Activated T-cell treated with anti-CD3 and anti-CD28 coated beads for 1 hour (primary cell): ENCODE data around the gene TINAG.

ENCODE experiments used
- DNase-seq: peaks from one replicate; pipeline ENCODE4 v3.0.0-alpha.2; 2020; ENCODE audit warnings: low read depth

Gene TINAG

DNA sequence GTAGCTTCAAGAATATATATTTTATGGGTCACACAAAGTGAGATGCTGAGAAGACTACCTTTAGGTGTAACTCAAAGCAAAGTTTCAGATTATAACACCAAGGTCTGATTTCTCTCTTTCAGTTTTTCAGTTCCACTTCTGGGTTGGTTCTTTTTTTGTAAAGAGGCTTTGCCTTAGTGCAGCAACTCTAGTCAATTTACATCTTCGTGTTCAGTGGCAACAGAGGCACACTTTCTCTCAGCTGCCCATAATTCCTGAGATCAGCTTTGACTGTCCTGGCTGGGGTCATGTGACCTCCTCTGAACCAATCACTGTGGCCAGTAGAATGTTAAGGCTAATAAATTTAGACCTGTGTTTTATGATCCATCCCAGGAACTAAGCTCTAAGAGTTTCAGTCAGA, 120.2 kb downstream of the TINAG start:
- no peak for DNase-seq

DNA sequence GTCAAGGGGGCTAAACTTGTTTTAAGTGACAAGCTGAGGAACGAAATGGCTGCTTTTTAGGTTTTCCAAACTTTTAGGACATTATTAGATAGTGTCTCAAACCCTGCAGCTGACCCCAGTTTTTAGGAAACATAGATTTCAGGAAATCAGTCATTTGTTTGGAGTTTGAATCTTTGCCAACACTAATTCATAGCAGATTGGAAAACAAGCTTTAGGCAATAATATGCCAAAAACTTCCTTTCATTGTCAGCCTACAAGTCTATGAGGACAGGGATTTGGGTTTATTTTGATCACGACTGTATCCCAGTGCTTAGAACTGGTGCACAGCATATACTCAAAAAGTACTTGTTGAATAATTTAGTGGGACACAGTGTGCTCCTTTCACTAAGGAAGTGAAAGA, 123.2 kb downstream of the TINAG start:
- no peak for DNase-seq
